Upper lobe of left lung (tissue), 6 donors: ENCODE results near the gene CFAP92. TPM values are rescaled to one million over a fixed set of nuclear protein-coding genes. Genes with fewer than 3 reads are reported as not detected.

Experiments used
- ATAC-seq, 2 donors: fragments of 200-7000 bp; cut with Tn5 transposase; one replicate each; pipeline ENCODE4 v1.9.1; 2022; ENCODE audit warnings: mild to moderate bottlenecking in 2 of 2, moderate library complexity in 2 of 2; ENCODE audit not compliant: low FRiP score in 2 of 2
- DNase-seq, 2 donors: peaks; one replicate each; pipeline ENCODE4 v3.0.0-alpha.2; 2019 to 2020
- H3K27ac ChIP-seq, 4 donors: fragments of 200-600 bp; sonication (generic); one replicate each; pipeline ENCODE4 v1.5.1; 2016 to 2019
- H3K27me3 ChIP-seq, 4 donors: fragments of 200-600 bp; sonication (generic); one replicate each; pipeline ENCODE4 v1.5.1; 2017 to 2019
- H3K36me3 ChIP-seq, 4 donors: fragments of 200-600 bp; sonication (generic); one replicate each; pipeline ENCODE4 v1.5.1; 2016 to 2019
- H3K4me1 ChIP-seq, 4 donors: fragments of 200-600 bp; sonication (generic); one replicate each; pipeline ENCODE4 v1.5.1; 2018 to 2019
- H3K4me3 ChIP-seq, 4 donors: fragments of 200-600 bp; sonication (generic); one replicate each; pipeline ENCODE4 v1.5.1; 2017 to 2019; ENCODE audit warnings: mild to moderate bottlenecking in 2 of 4, moderate library complexity in 1 of 4
- H3K9me3 ChIP-seq, 4 donors: fragments of 200-600 bp; sonication (generic); one replicate each; pipeline ENCODE4 v1.5.1; 2018 to 2019
- CTCF ChIP-seq, 6 experiments: fragments of 450-650 bp in 4 of 6; fragments of 200-600 bp in 2 of 6; sonication (generic) in 2 of 6; IDR thresholded peaks; one replicate each; pipeline ENCODE4 v1.5.1; 2016 to 2019; ENCODE audit warnings: antibody characterized with exemption in 6 of 6
- EP300 ChIP-seq, 4 donors: sonication (generic); formaldehyde crosslinking; IDR thresholded peaks; one replicate each; pipeline ENCODE4 v1.5.1; 2017; ENCODE audit warnings: antibody characterized with exemption in 4 of 4, control low read depth in 2 of 4
- POLR2A ChIP-seq, 4 donors: fragments of 450-650 bp; IDR thresholded peaks; one replicate each; pipeline ENCODE4 v1.5.1; 2016 to 2017; ENCODE audit warnings: antibody characterized with exemption in 4 of 4, mild to moderate bottlenecking in 2 of 4
- POLR2AphosphoS5 ChIP-seq, 2 donors: sonication (generic); formaldehyde crosslinking; IDR thresholded peaks; one replicate each; pipeline ENCODE4 v1.5.1; 2017; ENCODE audit warnings: antibody characterized with exemption in 2 of 2
- WGBS, 2 donors: methylation state at CpG; one replicate each; pipeline ENCODE4 v1.1.5; 2017 to 2018; 5-methylcytosine and 5-hydroxymethylcytosine counted together
- total RNA-seq, 6 donors: library from RNA; depleted of rRNA in 4 of 6; stranded (reverse); fragments of >200 nt in 4 of 6; gene quantifications; one replicate each; pipeline versions ENCODE4 v1.1.0 to v1.2.1, GENCODE V29; 2016 to 2021
- donor health status: DM: no; HTN: no; CAD: no; lungs with moderate emphysema.
- donor health status: DM: no; HTN: yes; CAD: no; lungs with severe emphysema.

CFAP92 gene
- total RNA-seq, 6 donors from 2014 or later = 0.66 to 21.3 (median 5.0) TPM

- peak overlapping the region; percentile 92 to 97 (median 94) for H3K27ac ChIP-seq
- H3K9me3 ChIP-seq = no peaks in the 10 kb centered on the region
- peak; percentile 61 to 86 for ATAC-seq
- peaks cover 22 to 48% (median 30%) of the 10 kb centered on the region in 4 donors for H3K4me1 ChIP-seq
- TF ChIP-seq EP300 (IDR thresholded peaks at IDR 0.05) = no peak
- no peak for TF ChIP-seq POLR2AphosphoS5 (IDR thresholded peaks at IDR 0.05)
- no peak for TF ChIP-seq POLR2A (IDR thresholded peaks at IDR 0.05)
- TF ChIP-seq CTCF (IDR thresholded peaks at IDR 0.05) = no peak
- WGBS, 2 donors = 1% methylated on average over 14 of the region's 14 CpGs
- H3K4me3 ChIP-seq = peak overlapping the region; percentile 51 to 97 (median 78)
- peaks cover 0 to 4% (median 2%) of the 10 kb centered on the region in 4 donors for H3K36me3 ChIP-seq
- no peaks in the 10 kb centered on the region for H3K27me3 ChIP-seq
- peak in 1 of 2 donors; percentile 38 for DNase-seq
Observed at GRCh38 chr3:128878556-128879124, 115.2 kb downstream of the CFAP92 start.

- WGBS, 2 donors = 67 to 75% methylated on average over 6 to 7 of the region's 7 CpGs
- H3K4me1 ChIP-seq = peaks cover 22 to 48% (median 30%) of the 10 kb centered on the region in 4 donors
- DNase-seq = no peak
Observed at GRCh38 chr3:128878011-128878457, 115.8 kb downstream of the CFAP92 start.

GRCh38 chr3:128875556-128876120, 118.2 kb downstream of the CFAP92 start:
- TF ChIP-seq EP300 (IDR thresholded peaks at IDR 0.05) = no peak
- TF ChIP-seq POLR2A (IDR thresholded peaks at IDR 0.05) = no peak
- peak in 4 of 6 experiments; percentile 20 to 34 (median 30) for TF ChIP-seq CTCF (IDR thresholded peaks at IDR 0.05)
- H3K27me3 ChIP-seq = no peaks in the 10 kb centered on the region
- H3K9me3 ChIP-seq = no peaks in the 10 kb centered on the region
- ATAC-seq (no peak), DNase-seq (peak in 1 of 2 donors; percentile 48)
- WGBS, 2 donors = 46 to 53% methylated on average over 12 of the region's 12 CpGs
- H3K36me3 ChIP-seq = no peaks in the 10 kb centered on the region
- H3K4me1 ChIP-seq = peaks cover 17 to 26% (median 22%) of the 10 kb centered on the region in 4 donors
- H3K4me3 ChIP-seq = no peak overlapping the region
- H3K27ac ChIP-seq = no peak overlapping the region

More at GRCh38 chr3:128878011-128878457, 115.8 kb downstream of the CFAP92 start:
- H3K4me3 ChIP-seq = peak overlapping the region in 3 of 4 donors; percentile 77 to 97 (median 80)
- TF ChIP-seq CTCF (IDR thresholded peaks at IDR 0.05) (no peak), POLR2AphosphoS5 (IDR thresholded peaks at IDR 0.05) (no peak), EP300 (IDR thresholded peaks at IDR 0.05) (no peak), POLR2A (IDR thresholded peaks at IDR 0.05) (no peak)
- no peaks in the 10 kb centered on the region for H3K27me3 ChIP-seq
- H3K9me3 ChIP-seq = no peaks in the 10 kb centered on the region
- no peak for ATAC-seq
- peak overlapping the region; percentile 92 to 97 (median 94) for H3K27ac ChIP-seq
- H3K36me3 ChIP-seq = peaks cover 0 to 4% (median 2%) of the 10 kb centered on the region in 4 donors

- Histone ChIP-seq H3K27ac (no peak overlapping the region), H3K4me1 (peaks cover 10 to 17% (median 13%) of the 10 kb centered on the region in 4 donors), H3K36me3 (no peaks in the 10 kb centered on the region), H3K27me3 (no peaks in the 10 kb centered on the region), H3K4me3 (no peak overlapping the region), H3K9me3 (no peaks in the 10 kb centered on the region)
- ATAC-seq = no peak
- 67% methylated on average over 3 of the region's 3 CpGs for WGBS, 2 donors
- TF ChIP-seq POLR2A (IDR thresholded peaks at IDR 0.05) (no peak), EP300 (IDR thresholded peaks at IDR 0.05) (no peak), POLR2AphosphoS5 (IDR thresholded peaks at IDR 0.05) (no peak), CTCF (IDR thresholded peaks at IDR 0.05) (no peak)
- no peak for DNase-seq
Observed at GRCh38 chr3:128874481-128875180, 119.2 kb downstream of the CFAP92 start.
